Myocyte (in vitro differentiated cells): ENCODE data around the gene PAX2. TPM values are rescaled to one million over a fixed set of nuclear protein-coding genes. Genes with fewer than 3 reads are reported as not detected.
"Not testable (repeated sequence)": the region's sequence is repeated elsewhere in the genome, so short reads cannot be mapped to it uniquely, and the experiment has no call there.

Experiments used
- DNase-seq: peaks from one replicate; pipeline ENCODE4 v3.0.0-alpha.2; 2012; ENCODE audit warnings: low read depth
- polyA plus RNA-seq: library from polyadenylated mRNA; unstranded; fragments of >200 nt; gene quantifications from one replicate; pipeline ENCODE4 v1.2.1, GENCODE V29; 2012; ENCODE audit warnings: missing spikeins
- total RNA-seq: library from RNA; depleted of rRNA; stranded (reverse); fragments of >200 nt; gene quantifications from 2 replicates; pipeline ENCODE4 v1.2.3, GENCODE V29; 2014

PAX2 gene
- not detected in 2 replicates for total RNA-seq
- not detected for polyA plus RNA-seq

DNA sequence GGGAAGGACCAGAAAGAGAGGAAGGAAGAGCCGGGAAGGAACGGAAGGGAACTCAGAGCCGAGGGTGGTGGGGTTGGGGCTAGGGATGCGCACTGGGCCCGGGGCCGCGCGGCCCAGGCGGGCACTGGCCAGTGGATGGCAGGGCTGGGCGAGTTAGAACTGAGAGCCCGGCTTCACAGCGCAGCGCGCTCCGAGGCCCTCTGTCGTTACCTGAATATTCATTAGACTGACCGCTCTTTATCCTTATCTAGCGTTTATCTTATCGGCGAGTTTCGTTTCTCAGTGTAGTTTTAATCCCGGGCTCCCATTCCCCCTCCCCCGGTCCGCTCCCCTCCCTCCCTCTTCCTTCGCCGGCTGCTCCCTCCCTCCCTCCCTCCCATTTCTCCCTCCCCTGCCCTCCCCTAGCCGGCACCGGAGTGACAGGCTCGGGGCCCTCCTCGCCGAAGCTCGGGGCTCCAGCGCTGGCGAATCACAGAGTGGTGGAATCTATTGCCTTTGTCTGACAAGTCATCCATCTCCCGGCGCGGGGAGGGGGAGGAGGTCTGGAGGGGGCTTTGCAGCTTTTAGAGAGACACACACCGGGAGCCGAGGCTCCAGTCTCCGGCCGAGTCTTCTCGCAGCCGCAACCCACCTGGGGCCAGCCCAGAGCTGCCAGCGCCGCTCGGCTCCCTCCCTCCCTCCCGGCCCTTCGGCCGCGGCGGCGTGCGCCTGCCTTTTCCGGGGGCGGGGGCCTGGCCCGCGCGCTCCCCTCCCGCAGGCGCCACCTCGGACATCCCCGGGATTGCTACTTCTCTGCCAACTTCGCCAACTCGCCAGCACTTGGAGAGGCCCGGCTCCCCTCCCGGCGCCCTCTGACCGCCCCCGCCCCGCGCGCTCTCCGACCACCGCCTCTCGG, at the start of gene PAX2:
Gene PAX2 (plus strand): TSS at position 596 of the 895 bp plus-strand sequence. CDS start 679 bp downstream, outside the sequence.
- no peak for DNase-seq

DNA sequence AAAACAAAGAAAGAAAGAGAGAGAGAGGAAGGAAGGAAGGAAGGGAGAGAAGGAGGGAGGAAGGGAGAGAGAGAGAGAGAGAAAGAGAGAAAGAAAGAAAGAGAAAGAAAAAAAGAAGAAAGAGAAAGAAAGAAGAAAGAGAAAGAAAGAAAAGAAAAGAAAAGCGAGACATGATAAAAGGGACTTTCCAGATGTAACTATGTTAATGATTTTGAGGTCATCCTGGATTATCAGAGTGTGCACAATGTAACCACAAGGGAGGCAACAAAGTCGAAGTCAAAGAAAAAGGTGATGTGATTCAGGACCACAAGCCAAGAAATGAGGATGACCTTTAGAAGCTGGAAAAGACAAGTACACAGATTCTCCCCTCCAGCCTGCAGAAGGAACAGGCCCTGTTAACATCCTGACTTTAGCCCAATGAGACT, 48.9 kb upstream of the PAX2 start:
- DNase-seq = no peak

- DNase-seq = peak; percentile 35
Observed at GRCh38 chr10:100697070-100697469, 48.3 kb upstream of the PAX2 start.

- DNase-seq = no peak
Observed at GRCh38 chr10:100697631-100698030, 47.8 kb upstream of the PAX2 start.

- DNase-seq = not testable (repeated sequence)
Observed at GRCh38 chr10:100701704-100702103, 43.7 kb upstream of the PAX2 start.

GRCh38 chr10:100705139-100705538, 40.2 kb upstream of the PAX2 start:
- DNase-seq = no peak

GRCh38 chr10:100707261-100707848, 38.0 kb upstream of the PAX2 start:
- no peak for DNase-seq

GRCh38 chr10:100709146-100710082, 36.0 kb upstream of the PAX2 start:
- no peak for DNase-seq

- DNase-seq = no peak
Observed at GRCh38 chr10:100710151-100710871, 35.1 kb upstream of the PAX2 start.

GRCh38 chr10:100713049-100713858, 32.1 kb upstream of the PAX2 start:
- no peak for DNase-seq

GRCh38 chr10:100713859-100714565, 31.4 kb upstream of the PAX2 start:
- DNase-seq = no peak

GRCh38 chr10:100714566-100714950, 30.8 kb upstream of the PAX2 start:
- DNase-seq = no peak

DNA sequence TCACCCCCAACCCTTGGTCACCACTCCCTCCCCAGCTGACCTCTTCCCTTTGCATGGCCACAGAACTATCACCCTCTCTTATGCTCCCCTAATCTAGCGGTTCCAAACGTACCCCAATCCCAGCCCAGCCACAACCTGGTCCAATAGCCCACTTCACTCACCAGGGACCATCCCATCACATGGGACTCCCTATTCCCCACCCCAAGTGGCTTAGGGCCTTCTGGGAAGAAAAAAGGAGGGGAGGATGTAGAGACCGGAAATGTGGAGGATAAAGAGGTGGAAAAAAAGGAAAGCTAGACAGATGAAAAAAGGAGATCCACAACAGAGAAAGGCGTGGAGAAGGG, 30.3 kb upstream of the PAX2 start:
- no peak for DNase-seq

DNA sequence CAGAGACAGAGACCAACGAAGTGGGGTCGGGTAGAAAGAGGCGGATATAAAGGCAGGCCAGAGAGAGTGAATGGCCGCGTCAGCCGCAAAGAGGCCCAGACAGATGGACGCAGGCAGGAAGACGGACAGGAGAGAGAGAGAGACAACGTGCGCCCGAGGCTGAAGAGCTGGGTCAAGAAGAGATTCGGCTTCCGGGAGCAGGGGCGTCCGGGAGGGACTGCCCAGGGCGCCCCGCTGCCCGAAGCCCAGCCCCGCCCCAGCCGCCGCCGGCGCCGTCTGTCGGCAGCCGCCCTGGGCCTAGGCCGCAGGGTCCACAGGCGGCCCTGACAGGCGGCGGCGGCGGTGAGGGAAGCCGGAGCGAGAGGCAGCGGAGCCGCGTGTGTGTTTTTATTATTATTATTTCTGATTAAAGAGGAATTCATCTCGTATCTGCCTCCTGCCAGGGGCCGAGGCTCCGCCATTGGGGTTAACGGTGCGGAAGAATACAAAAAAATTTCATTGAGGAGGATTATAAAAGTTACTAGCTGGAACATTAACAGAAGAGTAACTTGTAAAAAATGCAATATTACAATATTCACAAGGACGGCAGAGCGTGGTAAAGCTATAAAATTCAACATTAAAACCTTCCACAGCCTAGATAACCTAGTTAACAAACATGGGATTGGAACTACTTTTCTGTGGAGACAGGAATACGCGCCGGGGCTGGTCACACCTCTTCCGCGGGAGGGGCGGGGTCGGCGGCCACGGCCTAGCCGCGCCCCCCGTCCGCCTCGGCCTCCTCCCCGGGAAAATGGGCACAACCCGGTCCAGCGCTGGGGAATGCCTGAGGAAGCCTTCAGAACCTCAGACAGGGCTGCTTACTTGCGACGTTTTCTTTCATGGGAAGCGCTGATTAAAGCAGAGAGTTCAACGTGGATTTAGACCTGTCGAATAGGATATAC, 29.7 kb upstream of the PAX2 start:
- no peak for DNase-seq

DNA sequence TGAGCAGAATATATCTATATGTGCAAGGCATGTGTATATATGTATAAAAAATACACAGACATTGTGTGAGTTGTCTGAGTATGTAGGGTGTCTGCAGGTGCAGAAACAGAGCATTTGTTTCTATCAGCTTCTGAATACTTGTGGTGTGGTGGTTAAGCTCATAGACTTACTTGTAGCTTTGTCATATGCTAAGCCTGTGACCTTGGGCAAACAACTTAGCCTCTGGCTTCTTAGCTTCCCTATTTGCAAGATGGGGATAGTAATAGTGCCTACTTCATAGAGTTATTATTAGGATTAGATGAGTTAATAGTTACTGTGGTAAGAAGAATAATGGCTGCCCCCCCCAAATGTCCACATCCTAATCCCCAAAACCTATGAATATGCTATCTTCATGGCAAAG, 28.2 kb upstream of the PAX2 start:
- DNase-seq = peak; percentile 69

- DNase-seq = no peak
Observed at GRCh38 chr10:100718197-100718742, 27.1 kb upstream of the PAX2 start.

DNA sequence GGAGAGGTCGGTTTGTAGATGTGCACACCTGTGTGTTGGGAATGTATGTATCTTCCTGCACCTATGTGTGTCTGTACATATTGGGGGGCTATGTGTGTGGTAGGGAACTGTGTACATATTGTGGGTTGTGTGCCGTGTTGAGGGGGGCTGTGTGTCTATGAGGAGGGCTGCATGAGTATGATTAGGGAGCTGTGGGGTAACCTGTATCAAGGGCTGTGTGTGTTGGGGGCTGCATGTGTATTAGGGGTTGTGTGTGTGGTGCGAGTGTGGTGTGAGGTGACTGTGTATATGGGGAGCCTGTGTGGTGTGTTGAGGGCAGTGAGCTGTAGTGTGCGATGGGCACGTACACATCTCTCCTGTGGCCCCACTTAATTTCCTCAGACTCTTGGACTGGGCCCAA, 22.2 kb upstream of the PAX2 start:
- no peak for DNase-seq
